Activated CD8-positive, alpha-beta memory T cell treated with anti-CD3 and anti-CD28 coated beads for 24 hours (primary cell): ENCODE measurements around the gene RABEP1.
"Not testable (repeated sequence)": the region's sequence is repeated elsewhere in the genome, so short reads cannot be mapped to it uniquely, and the experiment has no call there.

ENCODE experiments used
- DNase-seq: peaks from one replicate; pipeline ENCODE4 v3.0.0-alpha.2; 2020

Gene RABEP1

DNA sequence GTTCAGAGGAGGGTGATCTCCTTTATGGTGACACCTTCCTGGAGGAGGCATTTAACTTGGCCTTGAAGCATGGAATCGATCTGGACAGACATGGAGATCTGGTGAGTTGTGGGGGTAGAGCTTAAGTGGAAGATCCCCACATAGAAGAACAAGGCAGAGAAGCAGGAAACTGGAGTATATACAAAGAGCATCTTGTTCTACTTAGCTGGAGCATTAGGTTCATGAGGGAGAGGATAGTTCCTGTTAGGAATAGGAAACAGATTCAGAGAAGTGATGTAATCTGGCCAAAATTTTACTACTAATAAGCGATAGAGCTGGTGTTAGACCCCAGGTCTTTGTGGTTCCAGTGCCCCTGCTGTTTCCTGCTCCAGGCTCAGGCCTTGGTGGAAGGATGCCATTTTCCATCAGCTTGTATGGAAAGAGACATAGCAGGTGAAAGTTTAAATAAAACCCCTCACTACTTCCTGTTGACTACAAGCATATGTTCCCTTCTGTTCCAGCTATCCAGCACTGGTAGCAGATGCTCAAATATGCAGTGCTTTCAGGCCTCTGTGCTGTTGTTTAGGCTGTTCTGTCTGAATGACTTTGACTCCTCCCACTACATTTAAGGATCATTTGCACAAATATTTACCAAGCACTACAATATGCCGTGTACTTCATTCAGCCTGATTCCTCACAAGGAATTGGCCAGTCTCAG, 147.3 kb downstream of the RABEP1 start:
- DNase-seq, result no peak

- DNase-seq, result no peak
Measured at GRCh38 chr17:5430413-5430999, 148.4 kb downstream of the RABEP1 start.

- not testable (repeated sequence) for DNase-seq
Measured at GRCh38 chr17:5431234-5431633, 149.2 kb downstream of the RABEP1 start.

DNA sequence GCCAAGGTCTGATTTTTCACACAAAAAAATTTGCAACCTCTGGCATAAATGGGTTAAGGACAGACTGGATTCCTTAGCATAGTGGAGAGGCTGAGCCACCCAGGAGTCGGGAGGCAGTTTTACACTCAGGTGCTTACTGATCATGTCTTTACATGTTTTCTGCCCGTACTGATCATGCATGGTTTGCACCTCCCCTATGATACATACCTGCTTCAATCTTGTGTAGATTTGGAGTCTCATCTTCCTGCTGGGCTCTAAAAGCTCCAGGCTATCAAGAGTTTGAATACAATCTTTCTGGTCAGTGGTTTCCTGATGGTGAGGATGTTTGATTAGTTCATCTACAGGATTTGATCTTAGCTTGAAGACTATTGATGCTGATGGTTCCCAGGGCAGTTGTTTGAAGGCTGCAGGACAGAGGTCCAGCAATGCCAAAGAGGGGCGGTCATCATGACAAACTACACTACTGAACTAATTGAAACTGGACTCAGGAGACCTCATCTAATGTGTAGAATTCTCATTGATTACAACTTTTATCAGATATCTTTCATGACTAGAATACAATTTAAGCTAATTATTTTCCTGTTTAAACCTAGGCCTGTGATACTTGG, 150.0 kb downstream of the RABEP1 start:
- no peak for DNase-seq

DNA sequence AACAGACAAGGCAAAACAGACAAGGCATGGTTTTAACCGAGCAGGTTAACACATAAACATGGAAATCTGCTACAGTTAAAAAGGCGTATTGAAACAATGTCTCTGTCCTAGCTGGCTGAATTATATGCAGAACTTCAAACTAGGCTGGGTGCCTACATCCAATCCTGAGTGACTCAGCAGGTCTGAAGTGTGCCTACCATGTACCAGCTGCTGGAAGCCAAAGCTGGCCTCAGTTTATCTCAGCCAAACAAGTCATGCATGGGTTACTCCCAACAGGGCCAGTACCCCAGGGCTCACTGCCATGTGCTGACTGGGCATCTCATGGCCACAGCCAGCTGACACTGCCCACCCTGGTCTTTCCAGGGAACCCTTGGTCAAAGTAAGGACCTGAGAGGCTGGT, 152.9 kb downstream of the RABEP1 start:
- no peak for DNase-seq
